HPDE6-E6E7 (cell line): ENCODE data around the gene TAMM41.
"Not testable (repeated sequence)": the region's sequence is repeated elsewhere in the genome, so short reads cannot be mapped to it uniquely, and the experiment has no call there.

ENCODE experiments used
- DNase-seq: peaks from one replicate; pipeline ENCODE4 v3.0.0; 2011; ENCODE audit warnings: missing footprints; ENCODE audit errors: extremely low spot score

TAMM41 gene

DNA sequence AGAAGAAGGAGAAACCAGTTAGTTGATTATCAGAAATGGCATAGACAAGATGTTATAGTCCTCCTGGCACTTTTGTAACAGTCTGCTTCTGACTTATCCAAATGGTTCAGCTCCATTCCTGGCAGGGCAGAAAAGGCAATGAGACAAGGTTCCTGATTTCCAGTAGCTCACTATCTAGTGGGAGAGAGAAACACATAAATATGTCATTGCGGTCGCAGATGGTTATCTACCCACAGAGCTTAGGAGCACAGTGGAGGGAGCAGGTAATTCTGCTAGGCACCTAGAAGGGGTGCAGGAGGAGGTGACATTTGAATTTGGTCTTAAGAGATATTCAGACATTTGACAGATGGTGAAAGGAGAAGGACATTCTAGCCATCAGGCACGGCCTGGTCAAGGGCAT lies 78.1 kb downstream of the TAMM41 start:
- no peak for DNase-seq

DNA sequence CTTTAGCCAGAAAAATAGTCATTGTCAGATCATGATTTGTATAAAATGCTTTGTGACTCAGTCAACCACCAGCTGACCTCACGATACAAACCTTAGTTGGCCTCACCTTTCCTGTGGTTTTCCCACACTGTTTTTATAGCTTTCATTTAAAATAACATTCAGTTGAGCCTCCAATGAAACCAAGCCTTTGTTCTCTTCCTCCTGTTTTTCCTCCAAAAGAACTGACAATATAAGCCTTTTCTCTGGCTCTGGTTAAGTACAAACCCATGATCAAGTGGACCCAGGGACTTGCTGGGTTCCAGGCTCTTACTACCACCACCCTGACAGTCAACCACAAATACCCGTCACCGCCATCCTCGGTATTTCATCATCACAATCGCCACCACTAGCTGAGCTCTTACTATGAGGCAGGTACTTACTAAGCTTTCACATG lies 81.7 kb downstream of the TAMM41 start:
- DNase-seq, result no peak

DNA sequence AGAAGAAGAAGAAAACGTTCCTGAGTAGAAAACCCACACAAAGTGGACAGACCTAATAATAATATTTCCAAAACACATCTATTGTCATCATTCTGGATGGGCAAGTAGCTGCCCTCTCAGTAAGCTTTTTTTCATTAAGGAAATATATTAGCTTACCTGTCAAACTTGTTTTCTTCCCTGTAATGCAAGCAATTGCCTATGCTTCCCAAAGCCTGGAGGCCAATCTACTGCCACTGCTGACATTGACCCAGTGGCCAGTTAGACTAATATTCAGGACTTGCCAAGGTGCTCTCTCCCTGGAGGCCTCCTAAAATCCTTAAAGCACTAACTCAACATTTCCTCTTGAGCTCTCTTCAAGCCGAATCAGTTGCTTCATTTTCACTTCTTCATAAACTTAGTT lies 86.7 kb downstream of the TAMM41 start:
- no peak for DNase-seq

DNA sequence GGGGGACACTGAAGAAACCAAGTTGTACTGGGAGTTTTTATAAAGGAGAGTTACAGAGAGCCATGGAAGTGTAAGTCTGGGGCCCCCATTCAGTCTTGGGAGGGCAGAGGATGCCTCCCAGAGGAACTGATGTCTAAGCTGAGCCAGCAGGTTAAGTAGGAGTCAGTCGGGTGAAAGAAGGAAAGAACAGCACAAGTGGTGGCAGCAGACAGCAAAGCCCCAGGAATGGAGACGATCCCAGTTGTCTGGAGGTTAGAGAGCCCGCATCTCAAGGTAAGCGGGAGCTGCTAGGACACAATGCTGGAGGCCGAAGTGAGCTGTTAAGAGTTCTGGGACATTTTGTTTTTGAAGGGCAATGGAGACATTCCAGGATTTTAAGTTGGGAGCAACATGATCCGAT lies 88.8 kb downstream of the TAMM41 start:
- no peak for DNase-seq

DNA sequence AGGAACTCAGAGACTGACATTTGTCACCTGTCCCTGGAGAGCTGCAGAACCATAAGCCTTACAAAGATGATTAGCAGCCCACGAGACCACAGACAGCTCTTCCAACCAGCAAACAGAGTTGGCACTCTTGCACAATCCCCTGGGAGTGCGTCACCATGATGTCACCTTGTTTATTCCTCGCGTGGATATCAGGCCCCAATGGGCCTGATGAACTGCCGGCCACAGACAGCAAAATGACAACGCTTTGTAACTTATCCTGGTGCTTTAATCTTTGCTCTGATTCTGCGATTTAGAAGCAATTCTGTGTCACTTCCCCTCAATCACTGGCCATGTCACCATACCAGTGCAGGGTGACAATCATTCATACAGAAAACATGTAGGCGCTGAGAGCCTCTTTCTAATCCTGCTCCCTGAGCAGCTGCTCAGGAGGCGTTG lies 89.2 kb downstream of the TAMM41 start:
- no peak for DNase-seq

DNA sequence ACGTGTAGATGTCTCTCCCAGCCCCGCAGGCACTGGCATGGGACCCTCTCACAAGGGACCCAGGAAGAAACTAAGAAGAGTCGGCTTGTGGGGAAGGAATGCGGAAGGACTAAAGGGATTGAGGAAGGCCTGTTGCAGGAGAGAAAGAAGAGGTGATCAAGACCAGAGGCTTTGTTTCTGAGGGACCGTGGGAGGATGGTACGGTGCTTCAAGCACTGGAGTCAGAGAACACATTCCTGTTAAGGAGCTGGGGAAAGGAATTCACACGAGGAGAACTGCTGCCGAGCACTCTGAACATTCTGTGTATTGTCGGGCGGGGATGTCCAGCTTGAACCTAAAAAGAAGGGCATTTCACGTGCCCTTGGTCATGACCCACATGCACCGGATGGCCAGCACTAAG lies 91.4 kb downstream of the TAMM41 start:
- no peak for DNase-seq

DNA sequence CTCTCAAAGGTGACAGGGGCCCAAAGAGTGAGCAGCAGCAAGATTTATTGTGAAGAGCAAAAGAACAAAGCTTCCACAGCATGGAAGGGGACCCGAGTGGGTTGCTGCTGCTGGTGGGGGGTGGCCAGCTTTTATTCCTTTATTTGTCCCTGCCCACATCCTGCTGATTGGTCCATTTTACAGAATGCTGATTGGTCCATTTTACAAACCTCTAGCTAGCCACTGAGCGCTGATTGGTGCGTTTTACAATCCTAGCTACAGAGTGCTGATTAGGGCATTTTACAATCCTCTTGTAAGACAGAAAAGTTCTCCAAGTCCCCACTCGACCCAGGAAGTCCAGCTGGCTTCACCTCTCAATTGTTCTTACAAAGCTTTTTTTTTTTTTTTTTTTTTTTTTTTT lies 94.4 kb downstream of the TAMM41 start:
- not testable (repeated sequence) for DNase-seq

DNA sequence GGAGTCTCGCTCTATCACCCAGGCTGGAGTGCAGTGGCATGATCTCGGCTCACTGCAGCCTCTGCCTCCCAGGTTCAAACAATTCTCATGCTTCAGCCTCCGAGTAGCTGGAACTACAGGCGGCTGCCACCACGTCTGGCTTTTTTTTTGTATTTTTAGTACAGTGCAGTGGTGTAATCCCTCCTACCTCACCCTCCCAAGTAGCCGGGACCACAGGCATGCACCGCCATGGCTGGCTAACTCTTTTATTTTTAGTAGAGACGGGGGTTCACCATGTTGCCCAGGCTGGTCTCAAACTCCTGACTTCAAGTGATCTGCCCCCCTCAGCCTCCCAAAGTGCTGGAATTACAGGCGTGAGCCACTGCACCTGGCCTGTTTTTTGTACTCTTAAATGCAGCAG lies 98.4 kb downstream of the TAMM41 start:
- not testable (repeated sequence) for DNase-seq
